ENCODE measurements around the gene RASGRP1. TPM values are rescaled to one million over a fixed set of nuclear protein-coding genes. Genes with fewer than 3 reads are reported as not detected.

RASGRP1 gene
- total and polyA plus RNA-seq, 2 donors (not counting 1 experiment from before 2014, with no cell fraction given) = 17.7 to 24.7 TPM

GRCh38 chr15:38514601-38515000 is 50.0 kb downstream of the RASGRP1 start:
- Histone ChIP-seq H3K4me1 (ENCODE audit: control insufficient read depth in 2 of 2, insufficient read depth in 2 of 2, low read length in 2 of 2) (peaks cover 3 to 9% of the 10 kb centered on the region in 2 donors), H3K4me2 (replicated peaks; ENCODE audit: low read depth, low read length, poor library complexity, severe bottlenecking) (no peak overlapping the region), H3K4me3 (ENCODE audit: control extremely low read depth in 1 of 5, extremely low read depth in 1 of 5, insufficient read depth in 1 of 5, low read depth in 2 of 5, low read length in 4 of 5) (no peak overlapping the region), H3K9me3 (ENCODE audit: control extremely low read depth in 1 of 3, control insufficient read depth in 2 of 3, insufficient read depth in 1 of 3, low read length in 2 of 3) (no peaks in the 10 kb centered on the region), H3K27ac (ENCODE audit: low read length in 2 of 2) (no peak overlapping the region), H3K79me2 (ENCODE audit: control insufficient read depth, insufficient read depth, low read length) (no peaks in the 10 kb centered on the region), H2AFZ (ENCODE audit: insufficient read depth, low read depth, low read length, poor library complexity, severe bottlenecking) (no peak overlapping the region), H3K36me3 (replicated peaks in 1 of 2; ENCODE audit: control extremely low read depth in 1 of 2, control insufficient read depth in 1 of 2, extremely low read depth in 1 of 2, insufficient read depth in 2 of 2, low read length in 1 of 2) (peaks cover 1 to 65% of the 10 kb centered on the region in 2 experiments), H3K27me3 (replicated peaks in 1 of 4; ENCODE audit: control extremely low read depth in 1 of 4, control insufficient read depth in 3 of 4, insufficient read depth in 4 of 4, low read length in 3 of 4) (no peaks in the 10 kb centered on the region), H4K20me1 (ENCODE audit: control insufficient read depth, insufficient read depth, low read length, poor library complexity, severe bottlenecking) (no peaks in the 10 kb centered on the region), H3K9ac (ENCODE audit: low read length) (no peak overlapping the region)
- H3K4me3 Mint-ChIP-seq = no peak overlapping the region
- H3K27me3 Mint-ChIP-seq = no peaks in the 10 kb centered on the region
- peak overlapping the region; percentile 32 for H3K27ac Mint-ChIP-seq
- ATAC-seq (ENCODE audit: low read depth) (peak; percentile 41), DNase-seq (peak; percentile 12)
- 28% methylated on average over 2 of the region's 2 CpGs for WGBS (ENCODE audit: insufficient coverage)
- intact Hi-C loops (cut with micrococcal nuclease) = no loop called here
- TF ChIP-seq CTCF (IDR thresholded peaks at IDR 0.05) = no peak
- no peak for TF ChIP-seq EZH2 (IDR thresholded peaks at IDR 0.05; ENCODE audit: borderline replicate concordance, insufficient read depth, low read depth, low read length, poor library complexity, severe bottlenecking)
- ChIA-PET POLR2A (no interaction called here), CTCF (interaction anchor here (1.1 to 1.6 kb wide), 6 partner anchors 40 to 176 kb away, joined by 3 to 6 read pairs (median 5); partner anchors contain the start of gene RASGRP1)
- H3K4me1 Mint-ChIP-seq = peaks cover 14% of the 10 kb centered on the region
- no peaks in the 10 kb centered on the region for H3K9me3 Mint-ChIP-seq (ENCODE audit: insufficient read depth)

DNA sequence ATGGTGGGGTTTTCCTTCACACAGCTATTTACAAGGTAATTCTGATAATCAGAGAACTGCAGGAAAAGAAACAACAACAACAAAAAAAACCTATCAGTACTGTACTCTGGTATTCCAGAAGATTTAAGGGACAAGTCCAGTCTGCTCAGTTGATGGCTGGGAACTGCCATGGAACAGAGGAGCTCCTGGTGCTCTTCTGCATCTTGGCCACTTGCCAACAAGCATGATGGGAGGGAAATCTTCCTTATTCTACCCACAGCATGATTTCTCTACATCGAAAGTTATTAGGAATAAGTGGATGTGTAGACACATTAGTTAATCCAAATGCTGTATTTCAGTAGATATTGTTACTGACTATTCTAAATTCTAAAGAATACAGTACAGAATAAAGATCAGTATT is 51.7 kb downstream of the RASGRP1 start:
- no peaks in the 10 kb centered on the region for H3K79me2 ChIP-seq (ENCODE audit: control insufficient read depth, insufficient read depth, low read length)
- no CpG with 5 or more reads among the region's 1 CpG for WGBS (ENCODE audit: insufficient coverage)
- no peak overlapping the region for H3K4me2 ChIP-seq (replicated peaks; ENCODE audit: low read depth, low read length, poor library complexity, severe bottlenecking)
- ATAC-seq (ENCODE audit: low read depth) (no peak), DNase-seq (no peak)
- no peaks in the 10 kb centered on the region for H3K9me3 Mint-ChIP-seq (ENCODE audit: insufficient read depth)
- POLR2A ChIA-PET = no interaction called here
- H3K27ac Mint-ChIP-seq = no peak overlapping the region
- CTCF ChIA-PET = interaction anchor here (0.6 to 4.1 kb wide), 5 partner anchors 26 to 187 kb away, joined by 3 to 14 read pairs (median 4); no protein-coding TSS in a partner anchor
- H4K20me1 ChIP-seq (ENCODE audit: control insufficient read depth, insufficient read depth, low read length, poor library complexity, severe bottlenecking) = no peaks in the 10 kb centered on the region
- peaks cover 14% of the 10 kb centered on the region for H3K4me1 Mint-ChIP-seq
- no peak overlapping the region for H3K4me3 ChIP-seq (ENCODE audit: control extremely low read depth in 1 of 5, extremely low read depth in 1 of 5, insufficient read depth in 1 of 5, low read depth in 2 of 5, low read length in 4 of 5)
- no peaks in the 10 kb centered on the region for H3K9me3 ChIP-seq (ENCODE audit: control extremely low read depth in 1 of 3, control insufficient read depth in 2 of 3, insufficient read depth in 1 of 3, low read length in 2 of 3)
- H3K27me3 Mint-ChIP-seq = no peaks in the 10 kb centered on the region
- H3K4me3 Mint-ChIP-seq = no peak overlapping the region
- H3K27me3 ChIP-seq (replicated peaks in 1 of 4; ENCODE audit: control extremely low read depth in 1 of 4, control insufficient read depth in 3 of 4, insufficient read depth in 4 of 4, low read length in 3 of 4) = no peaks in the 10 kb centered on the region
- no peak overlapping the region for H3K27ac ChIP-seq (ENCODE audit: low read length in 2 of 2)
- H3K36me3 ChIP-seq (replicated peaks in 1 of 2; ENCODE audit: control extremely low read depth in 1 of 2, control insufficient read depth in 1 of 2, extremely low read depth in 1 of 2, insufficient read depth in 2 of 2, low read length in 1 of 2) = peaks cover 3 to 73% of the 10 kb centered on the region in 2 experiments
- TF ChIP-seq EZH2 (IDR thresholded peaks at IDR 0.05; ENCODE audit: borderline replicate concordance, insufficient read depth, low read depth, low read length, poor library complexity, severe bottlenecking) (no peak), CTCF (IDR thresholded peaks at IDR 0.05) (no peak)
- H3K4me1 ChIP-seq (ENCODE audit: control insufficient read depth in 2 of 2, insufficient read depth in 2 of 2, low read length in 2 of 2) = peaks cover 3 to 9% of the 10 kb centered on the region in 2 donors
- H2AFZ ChIP-seq (ENCODE audit: insufficient read depth, low read depth, low read length, poor library complexity, severe bottlenecking) = no peak overlapping the region
- intact Hi-C loops (cut with micrococcal nuclease) = no loop called here
- H3K9ac ChIP-seq (ENCODE audit: low read length) = no peak overlapping the region

All from B cell (primary cell).